ENCODE measurements around the gene STT3A. TPM values are rescaled to one million over a fixed set of nuclear protein-coding genes. Genes with fewer than 3 reads are reported as not detected.

The STT3A gene
- total and polyA plus RNA-seq, 2 of the 13 experiments (the other 11 are each of a cell fraction or from before 2014, with no cell fraction given) = 229 to 319 TPM

DNA sequence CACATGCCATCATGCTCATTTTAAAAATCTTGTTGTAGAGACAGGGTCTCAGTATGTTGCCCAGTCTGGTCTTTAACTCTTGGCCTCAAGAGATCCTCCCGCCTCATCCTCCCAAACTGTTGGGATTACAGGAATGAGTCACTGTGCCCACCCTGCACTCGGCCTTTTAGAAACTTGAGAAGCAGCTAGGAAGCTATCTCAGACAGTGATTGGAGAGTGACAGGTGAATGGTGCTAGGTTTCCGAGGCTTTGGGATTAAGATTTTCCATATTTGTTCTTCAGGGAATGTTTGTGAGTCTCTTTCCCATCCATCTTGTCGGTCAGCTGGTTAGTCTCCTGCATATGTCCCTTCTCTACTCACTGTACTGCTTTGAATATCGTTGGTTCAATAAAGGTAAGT lies 12.8 kb upstream of the STT3A start:
- no peak overlapping the region for H3K9ac ChIP-seq (ENCODE audit: insufficient read depth, low read depth, low read length)
- ChIA-PET CTCF (ENCODE audit: low intra/inter-chr PET ratio, low total read pairs) (no interaction called here), POLR2A (interaction anchor here (1.5 kb wide), 1 partner anchor 10 kb away, joined by 7 read pairs; no protein-coding TSS in a partner anchor)
- no peak for FAIRE-seq
- H3K4me1 ChIP-seq (ENCODE audit: insufficient read depth, low read length) = no peaks in the 10 kb centered on the region
- DNase-seq (ENCODE audit: low spot score) = no peak
- H3K4me2 ChIP-seq (ENCODE audit: low read depth, low read length) = no peak overlapping the region
- in situ Hi-C loops (cut with HindIII; ENCODE audit: extremely low pct_ligation_motif_present, low pct_unique_long_range_greater_than_20kb) (no loop called here), intact Hi-C loops (cut with micrococcal nuclease; ENCODE audit: unreplicated experiment) (no loop called here)
- H4K20me1 ChIP-seq (ENCODE audit: insufficient read depth, low read length) = no peaks in the 10 kb centered on the region
- H3K27ac ChIP-seq (ENCODE audit: extremely low read length, insufficient read depth, low read length) = no peak overlapping the region
- H3K36me3 ChIP-seq (replicated peaks in 1 of 2; ENCODE audit: control insufficient read depth in 1 of 2, insufficient read depth in 2 of 2, low read length in 2 of 2) = peaks cover 27 to 71% of the 10 kb centered on the region in 2 experiments
- H3K4me3 ChIP-seq (replicated peaks in 1 of 3; ENCODE audit: insufficient read depth in 1 of 3, low read depth in 2 of 3, low read length in 3 of 3) = no peak overlapping the region
- WGBS (ENCODE audit: low lambda C conversion rate) = 90% methylated on average over 5 of the region's 5 CpGs
- no TSS peak for BruUV-seq (replicated peaks)
- no peaks in the 10 kb centered on the region for H3K27me3 ChIP-seq (ENCODE audit: control insufficient read depth in 1 of 2, insufficient read depth in 2 of 2, low read length in 2 of 2)
- no peaks in the 10 kb centered on the region for H3K9me3 ChIP-seq (ENCODE audit: low read length)
- no peak for ATAC-seq
- H2AFZ ChIP-seq (ENCODE audit: low read length) = no peak overlapping the region
- TF ChIP-seq ZNF383 (CRISPR knock-in tag; IDR thresholded peaks at IDR 0.05; ENCODE audit: borderline replicate concordance) (no peak), CERS6 (CRISPR knock-in tag; IDR thresholded peaks at IDR 0.05) (no peak), ZNF205 (CRISPR knock-in tag; IDR thresholded peaks at IDR 0.05) (no peak), SP1 (IDR thresholded peaks at IDR 0.05) (no peak), SP1 (CRISPR knock-in tag; IDR thresholded peaks at IDR 0.05) (no peak), RFX3 (CRISPR knock-in tag; IDR thresholded peaks at IDR 0.05) (no peak), ZNF619 (CRISPR knock-in tag; IDR thresholded peaks at IDR 0.05) (no peak), ZNF841 (CRISPR knock-in tag; IDR thresholded peaks at IDR 0.05; ENCODE audit: borderline replicate concordance) (no peak), AKAP8 (CRISPR knock-in tag; IDR thresholded peaks at IDR 0.05) (no peak), SKIL (CRISPR knock-in tag; IDR thresholded peaks at IDR 0.05; ENCODE audit: borderline replicate concordance) (no peak), ARID4A (CRISPR knock-in tag; IDR thresholded peaks at IDR 0.05; ENCODE audit: borderline replicate concordance) (no peak)
- TF ChIP-seq, protein P1, sequence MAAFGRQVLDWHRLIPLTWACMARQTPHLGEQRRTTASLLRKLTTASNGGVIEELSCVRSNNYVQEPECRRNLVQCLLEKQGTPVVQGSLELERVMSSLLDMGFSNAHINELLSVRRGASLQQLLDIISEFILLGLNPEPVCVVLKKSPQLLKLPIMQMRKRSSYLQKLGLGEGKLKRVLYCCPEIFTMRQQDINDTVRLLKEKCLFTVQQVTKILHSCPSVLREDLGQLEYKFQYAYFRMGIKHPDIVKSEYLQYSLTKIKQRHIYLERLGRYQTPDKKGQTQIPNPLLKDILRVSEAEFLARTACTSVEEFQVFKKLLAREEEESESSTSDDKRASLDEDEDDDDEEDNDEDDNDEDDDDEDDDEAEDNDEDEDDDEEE (CRISPR knock-in tag; IDR thresholded peaks at IDR 0.05) = no peak
- no peaks in the 10 kb centered on the region for H3K79me2 ChIP-seq (ENCODE audit: insufficient read depth, low read length)
